Activated naive CD8-positive, alpha-beta T cell (primary cell): ENCODE data around the gene IMMP2L.

Experiments
- H3K27ac Mint-ChIP-seq: one replicate; pipeline ENCODE4 v1.8.0; 2021; ENCODE audit warnings: mixed read lengths
- H3K27me3 Mint-ChIP-seq: one replicate; pipeline ENCODE4 v1.8.0; 2021; ENCODE audit warnings: mixed read lengths
- H3K36me3 Mint-ChIP-seq: one replicate; pipeline ENCODE4 v1.8.0; 2021; ENCODE audit warnings: mixed read lengths
- H3K4me1 Mint-ChIP-seq: one replicate; pipeline ENCODE4 v1.8.0; 2021; ENCODE audit warnings: low read depth, mixed read lengths
- H3K4me3 Mint-ChIP-seq: one replicate; pipeline ENCODE4 v1.8.0; 2021; ENCODE audit warnings: mild to moderate bottlenecking, mixed read lengths
- H3K9me3 Mint-ChIP-seq: one replicate; pipeline ENCODE4 v1.8.0; 2021; ENCODE audit warnings: low read depth, mixed read lengths

Gene IMMP2L

DNA sequence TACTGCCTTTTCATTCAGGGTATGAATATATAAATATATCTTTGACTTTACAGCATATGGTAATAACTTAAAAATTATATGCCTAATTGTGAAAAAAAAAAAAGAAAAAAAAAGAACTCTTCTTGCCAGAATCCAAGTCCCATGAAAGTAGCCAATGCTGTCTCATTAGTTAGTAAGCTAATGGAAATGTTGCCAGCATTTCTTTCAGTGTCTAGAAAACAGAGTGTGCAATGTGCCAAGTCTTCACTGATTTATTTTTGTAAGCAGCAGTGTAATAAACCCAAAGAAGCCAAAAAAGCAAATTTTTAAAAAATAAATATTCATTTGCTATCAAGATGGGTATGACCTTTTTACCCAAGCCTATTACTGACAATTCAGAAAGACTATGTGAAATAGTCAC lies 502.5 kb downstream of the IMMP2L start:
- no peak overlapping the region for H3K4me3 Mint-ChIP-seq
- no peaks in the 10 kb centered on the region for H3K27me3 Mint-ChIP-seq
- H3K4me1 Mint-ChIP-seq, result peaks cover 32% of the 10 kb centered on the region
- peaks cover 20% of the 10 kb centered on the region for H3K9me3 Mint-ChIP-seq
- H3K27ac Mint-ChIP-seq, result no peak overlapping the region
- H3K36me3 Mint-ChIP-seq, result peaks cover 17% of the 10 kb centered on the region

DNA sequence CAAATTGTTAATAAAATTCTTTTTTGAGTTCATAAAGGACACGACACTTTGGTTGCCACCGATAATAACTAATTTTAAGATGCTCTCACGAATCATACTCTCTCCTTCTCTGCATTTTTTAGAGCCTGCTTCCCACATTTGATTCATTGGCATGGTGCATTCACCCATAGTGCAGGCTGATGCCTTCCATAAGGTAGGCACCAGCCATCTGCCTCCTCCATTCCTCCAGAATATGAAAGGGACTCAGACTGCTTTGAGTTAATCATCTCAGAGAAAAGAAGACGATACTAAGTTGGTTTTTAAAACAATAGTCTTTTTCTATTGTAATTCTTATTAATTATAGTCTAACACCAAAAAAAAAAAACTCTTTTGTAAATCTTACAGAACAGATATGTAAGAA lies 505.2 kb downstream of the IMMP2L start:
- Mint-ChIP-seq H3K27me3 (no peaks in the 10 kb centered on the region), H3K4me1 (peaks cover 51% of the 10 kb centered on the region), H3K36me3 (peaks cover 8% of the 10 kb centered on the region), H3K27ac (no peak overlapping the region), H3K9me3 (peaks cover 7% of the 10 kb centered on the region), H3K4me3 (no peak overlapping the region)

DNA sequence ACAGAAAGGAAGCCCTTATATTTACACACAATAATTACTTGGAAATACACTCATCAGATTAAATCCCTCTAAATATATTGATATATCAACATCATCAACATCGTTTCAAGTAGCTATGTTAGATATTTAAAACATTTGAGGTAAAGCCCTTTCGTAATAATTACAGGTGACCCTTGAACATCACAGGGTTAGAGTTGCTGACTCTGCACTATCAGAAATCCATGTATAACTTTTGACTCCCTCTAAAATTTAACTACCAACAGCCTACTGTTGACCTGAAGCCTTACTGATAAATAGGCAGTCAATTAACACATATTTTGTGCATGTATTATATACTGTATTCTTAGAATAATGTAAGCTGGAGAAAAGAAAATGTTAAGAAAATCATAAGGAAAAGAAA lies 505.9 kb downstream of the IMMP2L start:
- Mint-ChIP-seq H3K4me3 (no peak overlapping the region), H3K36me3 (peaks cover 4% of the 10 kb centered on the region), H3K4me1 (peaks cover 52% of the 10 kb centered on the region), H3K27me3 (no peaks in the 10 kb centered on the region), H3K27ac (no peak overlapping the region), H3K9me3 (peaks cover 4% of the 10 kb centered on the region)

DNA sequence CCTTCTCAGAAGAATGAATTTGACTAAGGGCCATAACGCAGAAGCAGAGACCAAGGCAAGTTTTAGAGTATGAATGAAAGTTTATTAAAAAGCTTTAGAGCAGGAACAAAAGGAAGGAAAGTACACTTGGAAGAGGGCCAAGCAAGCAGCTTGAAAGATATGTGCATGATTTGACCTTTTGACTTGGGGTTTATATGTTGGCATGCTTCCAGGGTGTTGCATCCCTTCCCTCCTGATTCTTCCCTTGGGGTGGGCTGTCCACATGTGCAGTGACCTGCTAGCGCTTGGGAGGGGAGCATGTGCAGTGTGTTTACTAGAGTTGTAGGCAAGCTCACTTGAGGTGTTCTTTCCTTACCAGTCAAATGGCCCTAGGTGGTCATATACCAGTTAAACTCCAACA lies 509.3 kb downstream of the IMMP2L start:
- H3K27me3 Mint-ChIP-seq, result no peaks in the 10 kb centered on the region
- no peaks in the 10 kb centered on the region for H3K9me3 Mint-ChIP-seq
- H3K36me3 Mint-ChIP-seq, result no peaks in the 10 kb centered on the region
- H3K4me3 Mint-ChIP-seq, result no peak overlapping the region
- peaks cover 51% of the 10 kb centered on the region for H3K4me1 Mint-ChIP-seq
- H3K27ac Mint-ChIP-seq, result no peak overlapping the region

DNA sequence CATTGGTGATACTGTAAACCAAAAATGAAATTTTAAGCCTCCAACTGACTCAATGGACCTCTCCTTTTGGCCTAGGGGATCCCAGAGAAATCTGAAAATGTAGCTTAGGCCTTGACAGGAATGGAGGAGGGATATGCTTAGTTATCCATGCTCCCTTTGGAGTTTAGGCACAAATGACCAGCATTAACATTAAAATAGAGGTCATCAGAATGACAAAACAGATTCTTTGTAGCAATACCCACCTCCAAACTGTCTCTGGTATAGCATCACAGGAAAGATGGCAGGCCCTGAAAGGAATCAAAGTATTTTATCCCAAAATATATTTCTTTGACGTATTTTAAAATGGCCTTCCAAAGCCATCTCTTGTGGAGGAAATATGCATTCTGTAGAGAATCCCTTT lies 510.5 kb downstream of the IMMP2L start:
- peaks cover 43% of the 10 kb centered on the region for H3K4me1 Mint-ChIP-seq
- H3K4me3 Mint-ChIP-seq, result no peak overlapping the region
- H3K36me3 Mint-ChIP-seq, result peaks cover 2% of the 10 kb centered on the region
- no peak overlapping the region for H3K27ac Mint-ChIP-seq
- H3K27me3 Mint-ChIP-seq, result no peaks in the 10 kb centered on the region
- H3K9me3 Mint-ChIP-seq, result no peaks in the 10 kb centered on the region

DNA sequence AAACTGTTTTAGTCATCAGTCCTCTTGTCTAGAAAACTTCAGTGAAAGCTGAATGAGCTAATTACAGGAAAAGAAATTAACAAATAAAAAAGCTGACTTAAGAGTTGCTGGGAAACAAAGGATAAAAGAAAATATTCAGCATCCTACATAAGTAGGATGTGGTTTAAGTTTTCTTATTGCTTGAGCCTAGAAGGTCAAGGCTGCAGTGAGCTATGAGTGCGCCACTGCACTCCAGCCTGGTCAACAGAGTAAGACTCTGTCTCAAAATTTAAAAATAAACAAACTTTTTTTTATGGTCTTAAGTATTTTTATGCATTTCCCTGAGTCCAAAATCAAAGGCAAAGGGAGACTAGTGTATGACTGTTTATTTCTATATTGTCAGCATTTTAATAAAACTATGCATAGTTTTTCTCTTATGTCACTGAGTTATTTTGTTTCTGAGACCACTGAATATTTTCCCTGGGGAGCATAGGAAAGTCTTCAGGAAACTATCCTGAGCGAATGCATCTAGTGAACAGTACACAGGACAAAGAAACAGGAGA lies 511.3 kb downstream of the IMMP2L start:
- Mint-ChIP-seq H3K4me3 (no peak overlapping the region), H3K27ac (no peak overlapping the region), H3K9me3 (no peaks in the 10 kb centered on the region), H3K36me3 (peaks cover 2% of the 10 kb centered on the region), H3K4me1 (peaks cover 38% of the 10 kb centered on the region), H3K27me3 (no peaks in the 10 kb centered on the region)

DNA sequence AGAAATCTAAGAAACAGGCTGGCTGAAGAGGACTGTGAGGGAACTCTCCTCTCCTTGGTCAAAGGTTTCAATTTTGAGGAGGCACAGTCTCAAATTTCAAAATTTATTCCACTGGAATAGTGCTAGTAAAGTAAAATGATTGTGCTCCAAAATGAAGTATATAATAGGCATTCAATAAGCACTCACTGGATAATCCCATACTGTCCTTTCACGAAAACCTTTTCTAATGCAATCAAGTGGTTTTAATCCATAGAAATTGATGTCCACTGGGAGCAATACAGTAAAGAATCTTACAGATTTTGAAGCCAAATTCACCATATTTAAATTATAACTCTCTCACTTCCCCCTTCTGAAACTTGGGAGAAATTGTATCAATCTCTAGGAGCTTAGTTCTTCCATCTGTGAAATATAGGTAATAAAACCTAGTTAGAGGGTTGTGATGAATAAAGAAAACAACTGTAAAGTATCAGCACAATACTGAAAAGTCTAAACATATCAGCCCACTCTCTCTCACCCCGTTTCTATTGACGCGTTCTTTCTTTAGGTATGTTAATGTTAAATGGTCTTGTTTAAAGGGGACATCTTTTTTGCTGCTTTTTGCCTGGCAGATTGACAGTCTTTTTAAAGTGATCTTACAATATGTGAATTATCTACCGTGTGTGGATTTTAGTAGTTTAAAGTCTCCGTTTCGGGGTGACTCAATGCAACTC lies 512.2 kb downstream of the IMMP2L start:
- H3K4me3 Mint-ChIP-seq, result no peak overlapping the region
- no peaks in the 10 kb centered on the region for H3K9me3 Mint-ChIP-seq
- H3K36me3 Mint-ChIP-seq, result peaks cover 2% of the 10 kb centered on the region
- no peak overlapping the region for H3K27ac Mint-ChIP-seq
- no peaks in the 10 kb centered on the region for H3K27me3 Mint-ChIP-seq
- H3K4me1 Mint-ChIP-seq, result peaks cover 36% of the 10 kb centered on the region

DNA sequence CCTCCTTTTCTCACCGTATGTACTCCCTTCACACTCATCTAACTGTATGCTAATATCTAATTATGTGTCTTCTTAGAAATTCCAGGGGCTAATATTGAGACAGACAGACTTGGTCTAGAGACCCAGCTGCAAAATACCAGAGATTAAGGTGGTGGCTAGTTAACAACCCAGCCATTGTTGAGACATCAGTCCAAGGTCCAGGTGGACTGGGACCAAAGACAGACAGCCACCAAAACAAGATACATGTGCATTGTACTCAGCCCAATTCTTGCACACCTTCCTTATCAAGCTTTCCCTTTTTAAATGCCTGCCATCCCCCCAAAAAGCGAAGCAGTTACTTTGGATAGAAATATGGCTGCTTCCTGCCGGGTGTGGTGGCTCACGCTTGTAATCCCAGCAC lies 514.7 kb downstream of the IMMP2L start:
- Mint-ChIP-seq H3K9me3 (no peaks in the 10 kb centered on the region), H3K4me1 (peaks cover 29% of the 10 kb centered on the region), H3K4me3 (no peak overlapping the region), H3K27me3 (no peaks in the 10 kb centered on the region), H3K36me3 (peaks cover 2% of the 10 kb centered on the region), H3K27ac (peak overlapping the region; percentile 1)

DNA sequence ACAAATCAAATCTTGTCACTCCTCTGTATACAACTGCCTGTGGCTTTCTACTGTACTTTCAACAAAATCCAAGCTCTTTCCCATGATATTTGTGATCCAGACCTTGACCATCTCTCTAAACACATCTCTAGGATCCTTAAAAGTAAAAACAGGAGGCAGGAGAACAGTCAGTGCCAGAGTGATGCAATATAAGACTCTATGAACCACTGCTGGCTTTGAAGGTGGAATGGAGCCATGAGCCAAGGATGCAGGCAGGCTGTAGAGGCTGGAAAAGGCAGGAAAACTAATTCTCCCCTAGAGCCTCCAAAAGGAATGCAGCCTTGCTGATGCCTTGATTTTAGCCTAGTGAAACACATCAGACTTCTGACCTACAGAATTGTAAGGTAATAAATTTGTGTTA lies 516.8 kb downstream of the IMMP2L start:
- Mint-ChIP-seq H3K36me3 (peaks cover 2% of the 10 kb centered on the region), H3K4me3 (no peak overlapping the region), H3K27me3 (no peaks in the 10 kb centered on the region), H3K4me1 (peaks cover 31% of the 10 kb centered on the region), H3K27ac (no peak overlapping the region), H3K9me3 (no peaks in the 10 kb centered on the region)

DNA sequence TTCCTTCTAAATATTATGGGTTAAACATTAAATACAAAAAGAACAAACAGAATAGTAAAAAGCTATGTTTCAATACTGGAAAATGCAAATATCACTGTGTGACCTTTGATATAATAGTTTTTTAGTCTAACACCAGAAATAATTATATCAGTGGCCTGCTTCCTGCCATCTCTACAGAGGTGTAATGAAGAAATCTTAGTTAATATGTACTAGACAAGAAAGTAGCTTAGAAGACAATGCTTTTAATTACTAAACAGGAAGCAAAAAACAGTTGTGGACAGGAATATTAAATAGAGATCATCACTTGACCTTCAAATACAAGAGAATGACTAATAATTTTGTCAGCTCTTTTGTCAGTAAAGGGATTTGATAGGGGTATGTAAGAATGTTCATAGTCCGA lies 518.7 kb downstream of the IMMP2L start:
- H3K4me1 Mint-ChIP-seq, result peaks cover 34% of the 10 kb centered on the region
- H3K9me3 Mint-ChIP-seq, result no peaks in the 10 kb centered on the region
- H3K36me3 Mint-ChIP-seq, result peaks cover 2% of the 10 kb centered on the region
- no peak overlapping the region for H3K4me3 Mint-ChIP-seq
- peak overlapping the region; percentile 51 for H3K27ac Mint-ChIP-seq
- H3K27me3 Mint-ChIP-seq, result no peaks in the 10 kb centered on the region

DNA sequence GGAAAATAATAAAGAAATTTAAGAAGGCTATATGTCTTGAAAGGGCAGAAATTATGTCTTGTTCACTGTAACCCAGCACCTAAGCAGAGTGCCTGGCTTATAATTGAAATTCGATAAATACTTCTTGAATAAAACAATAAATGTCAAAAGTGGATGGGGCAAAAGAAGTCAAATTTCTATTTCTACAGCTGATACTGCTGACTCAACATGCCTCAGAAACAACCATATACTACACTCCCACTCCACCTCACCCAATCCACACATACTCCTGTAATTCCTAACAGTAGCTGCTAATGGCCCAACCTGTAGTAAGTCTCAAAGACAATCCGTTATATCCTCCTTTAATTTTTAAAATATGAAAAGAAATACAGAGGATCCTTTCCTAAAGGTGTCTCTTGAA lies 519.5 kb downstream of the IMMP2L start:
- H3K27me3 Mint-ChIP-seq, result no peaks in the 10 kb centered on the region
- H3K27ac Mint-ChIP-seq, result peak overlapping the region; percentile 34
- H3K4me3 Mint-ChIP-seq, result no peak overlapping the region
- H3K4me1 Mint-ChIP-seq, result peaks cover 41% of the 10 kb centered on the region
- H3K9me3 Mint-ChIP-seq, result no peaks in the 10 kb centered on the region
- peaks cover 2% of the 10 kb centered on the region for H3K36me3 Mint-ChIP-seq

DNA sequence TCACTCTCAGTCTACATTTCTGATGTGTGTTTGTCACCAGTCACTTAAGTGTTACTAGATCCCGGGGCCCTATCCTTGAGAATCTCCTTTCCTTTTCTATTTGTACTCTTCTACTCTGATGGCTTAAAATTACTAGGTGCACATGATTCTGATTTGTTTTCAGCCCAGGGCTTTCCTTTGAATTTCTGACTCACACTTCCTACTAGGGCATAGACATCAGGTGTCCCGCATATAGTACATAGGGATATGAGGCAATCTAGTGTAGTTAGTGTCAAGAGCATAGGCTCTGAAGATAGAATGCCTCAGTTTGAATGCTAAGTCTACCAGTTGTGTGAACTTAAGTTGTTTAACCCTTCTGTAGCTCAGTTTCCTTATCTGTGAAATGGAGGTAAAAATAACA lies 520.7 kb downstream of the IMMP2L start:
- Mint-ChIP-seq H3K4me3 (peak overlapping the region; percentile 62), H3K27me3 (no peaks in the 10 kb centered on the region)

DNA sequence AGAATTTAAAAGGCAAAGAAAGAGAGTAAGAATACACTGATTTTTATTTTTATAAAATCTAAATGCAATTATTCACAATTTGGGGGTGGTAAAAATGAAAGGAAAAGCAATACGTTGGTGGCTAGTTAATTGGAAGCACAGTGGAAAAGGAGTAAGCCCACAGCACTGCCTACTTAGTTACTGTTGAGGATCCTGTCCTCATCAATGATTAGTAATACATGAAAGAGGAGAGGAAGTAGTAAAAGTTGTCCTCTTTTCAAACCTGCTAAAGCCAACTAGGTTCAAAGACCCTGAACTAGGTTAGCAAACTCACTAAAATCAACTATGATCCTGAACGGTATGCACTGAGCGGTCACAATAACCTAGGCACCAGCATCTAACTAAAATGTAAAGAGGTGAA lies 524.1 kb downstream of the IMMP2L start:
- no peaks in the 10 kb centered on the region for H3K9me3 Mint-ChIP-seq
- H3K36me3 Mint-ChIP-seq, result no peaks in the 10 kb centered on the region
- H3K27me3 Mint-ChIP-seq, result no peaks in the 10 kb centered on the region
- peaks cover 39% of the 10 kb centered on the region for H3K4me1 Mint-ChIP-seq
- peak overlapping the region; percentile 16 for H3K27ac Mint-ChIP-seq
- no peak overlapping the region for H3K4me3 Mint-ChIP-seq

More for the DNA sequence above, 520.7 kb downstream of the IMMP2L start:
- no peaks in the 10 kb centered on the region for H3K36me3 Mint-ChIP-seq
- H3K4me1 Mint-ChIP-seq, result peaks cover 47% of the 10 kb centered on the region
- peak overlapping the region; percentile 81 for H3K27ac Mint-ChIP-seq
- H3K9me3 Mint-ChIP-seq, result no peaks in the 10 kb centered on the region

DNA sequence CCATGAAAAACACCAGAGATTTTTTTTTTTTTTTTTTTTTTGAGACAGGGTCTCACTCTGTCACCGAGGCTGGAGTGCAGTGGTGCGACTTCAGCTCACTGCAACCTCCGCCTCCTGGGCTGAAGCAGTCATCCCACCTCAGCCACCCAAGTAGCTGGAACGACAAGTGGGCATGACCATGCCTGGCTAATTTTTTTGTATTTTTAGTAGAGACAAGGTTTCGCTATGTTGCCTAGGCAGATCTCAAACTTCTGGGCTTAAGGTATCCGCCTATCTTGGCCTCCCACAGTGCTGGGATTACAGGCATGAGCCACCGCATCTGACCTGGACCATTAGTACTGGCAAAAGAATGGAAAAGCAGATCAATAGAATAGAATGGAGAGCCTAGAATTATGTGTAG lies 530.4 kb downstream of the IMMP2L start:
- Mint-ChIP-seq H3K27ac (peak overlapping the region; percentile 64), H3K36me3 (peaks cover 3% of the 10 kb centered on the region), H3K4me1 (peaks cover 45% of the 10 kb centered on the region), H3K27me3 (no peaks in the 10 kb centered on the region), H3K4me3 (no peak overlapping the region), H3K9me3 (no peaks in the 10 kb centered on the region)

DNA sequence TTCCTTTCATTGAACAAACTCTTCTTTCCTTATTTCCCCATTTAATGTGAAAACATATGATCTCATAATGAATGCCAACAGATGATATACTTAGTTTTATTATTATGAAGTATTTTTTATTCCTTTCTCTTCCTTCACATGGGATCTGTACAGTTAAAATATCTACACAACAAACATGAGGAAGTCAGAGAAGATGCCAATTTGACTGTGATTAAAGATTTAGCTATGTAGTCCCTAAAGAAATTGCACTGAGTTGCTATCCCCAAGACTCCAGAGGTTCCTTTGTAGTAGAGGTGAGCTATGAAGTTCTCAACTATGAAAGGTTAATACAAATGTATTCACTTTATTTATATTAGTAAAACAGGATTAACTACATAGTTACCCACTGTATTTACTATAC lies 532.0 kb downstream of the IMMP2L start:
- Mint-ChIP-seq H3K27ac (peak overlapping the region; percentile 99), H3K4me1 (peaks cover 60% of the 10 kb centered on the region)

More for the DNA sequence above, 532.0 kb downstream of the IMMP2L start:
- H3K9me3 Mint-ChIP-seq, result no peaks in the 10 kb centered on the region
- peaks cover 3% of the 10 kb centered on the region for H3K36me3 Mint-ChIP-seq
- peak overlapping the region; percentile 72 for H3K4me3 Mint-ChIP-seq
- no peaks in the 10 kb centered on the region for H3K27me3 Mint-ChIP-seq
